22Rv1 (cell line): ENCODE results near the gene GRAMD1B.

ENCODE experiments used
- ZFX ChIP-seq: fragments of 450-650 bp; IDR thresholded peaks from 2 replicates; pipeline ENCODE4 v1.6.1; 2017; ENCODE audit warnings: antibody characterized with exemption, borderline replicate concordance
- TF ChIP-seq, protein P1 (sequence below): fragments of 450-650 bp; IDR thresholded peaks from 2 replicates; pipeline ENCODE4 v1.5.1; 2017; ENCODE audit warnings: mild to moderate bottlenecking

DNA sequence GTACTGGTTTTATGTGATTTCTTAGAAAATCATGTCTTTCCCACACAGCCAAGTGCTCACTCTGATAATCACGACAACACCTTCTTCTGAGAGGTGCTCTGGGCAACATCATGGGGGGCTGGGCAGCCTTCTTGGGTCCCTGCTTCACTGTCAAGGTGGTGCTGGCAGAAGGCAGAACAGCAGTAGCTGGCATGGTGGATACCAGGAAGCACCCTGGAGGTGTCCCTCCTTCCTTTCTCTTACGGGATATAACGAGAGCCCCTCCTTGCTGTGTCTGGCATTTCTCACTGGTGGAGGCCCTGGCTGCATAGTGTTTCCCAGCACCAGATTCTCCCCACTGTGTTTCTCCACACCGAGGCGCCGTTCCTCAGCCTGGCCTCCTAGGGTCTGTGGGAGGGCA, 163.5 kb downstream of the GRAMD1B start:
- TF ChIP-seq, protein P1, sequence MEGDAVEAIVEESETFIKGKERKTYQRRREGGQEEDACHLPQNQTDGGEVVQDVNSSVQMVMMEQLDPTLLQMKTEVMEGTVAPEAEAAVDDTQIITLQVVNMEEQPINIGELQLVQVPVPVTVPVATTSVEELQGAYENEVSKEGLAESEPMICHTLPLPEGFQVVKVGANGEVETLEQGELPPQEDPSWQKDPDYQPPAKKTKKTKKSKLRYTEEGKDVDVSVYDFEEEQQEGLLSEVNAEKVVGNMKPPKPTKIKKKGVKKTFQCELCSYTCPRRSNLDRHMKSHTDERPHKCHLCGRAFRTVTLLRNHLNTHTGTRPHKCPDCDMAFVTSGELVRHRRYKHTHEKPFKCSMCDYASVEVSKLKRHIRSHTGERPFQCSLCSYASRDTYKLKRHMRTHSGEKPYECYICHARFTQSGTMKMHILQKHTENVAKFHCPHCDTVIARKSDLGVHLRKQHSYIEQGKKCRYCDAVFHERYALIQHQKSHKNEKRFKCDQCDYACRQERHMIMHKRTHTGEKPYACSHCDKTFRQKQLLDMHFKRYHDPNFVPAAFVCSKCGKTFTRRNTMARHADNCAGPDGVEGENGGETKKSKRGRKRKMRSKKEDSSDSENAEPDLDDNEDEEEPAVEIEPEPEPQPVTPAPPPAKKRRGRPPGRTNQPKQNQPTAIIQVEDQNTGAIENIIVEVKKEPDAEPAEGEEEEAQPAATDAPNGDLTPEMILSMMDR: no peak
- TF ChIP-seq ZFX: no peak
